Panc1 (cell line): ENCODE results near the gene PARP4. TPM values are rescaled to one million over a fixed set of nuclear protein-coding genes. Genes with fewer than 3 reads are reported as not detected.

Source experiments
- ATAC-seq: fragments of 200-7000 bp; cut with Tn5 transposase; 2 replicates; pipeline ENCODE4 v1.9.1; 2020; ENCODE audit warnings: mild to moderate bottlenecking, moderate library complexity
- BruUV-seq: library from RNA; stranded (reverse); fragments of 400-500 nt; replicated peaks from 2 replicates; lab custom pipeline; 2021; lab: Mats Ljungman, UMichigan
- CTCF ChIA-PET: fragments of 300-600 bp; sonication (Branson Sonifier 250); formaldehyde crosslinking; loops from one replicate; lab custom pipeline; 2022; ENCODE audit warnings: antibody characterized with exemption; lab: Charles Lee
- POLR2A ChIA-PET: fragments of 300-600 bp; sonication (Branson Sonifier 250); formaldehyde crosslinking; loops from one replicate; lab custom pipeline; 2022; ENCODE audit warnings: antibody characterized with exemption; lab: Charles Lee
- DNase-seq: peaks from one replicate; pipeline ENCODE4 v3.0.0-alpha.2; 2010; ENCODE audit warnings: low read depth, low spot score
- H3K27ac ChIP-seq: 2 replicates; pipeline ENCODE4 v1.5.1; 2011; ENCODE audit warnings: mild to moderate bottlenecking, low read length, inconsistent platforms
- H3K27me3 ChIP-seq: fragments of 200-500 bp; sonication (Bioruptor generic); 2 replicates; pipeline ENCODE4 v1.6.0; 2014; ENCODE audit warnings: low read length, inconsistent platforms; ENCODE audit not compliant: control insufficient read depth, insufficient read depth
- H3K36me3 ChIP-seq: fragments of 200-500 bp; sonication (Bioruptor generic); 2 replicates; pipeline ENCODE4 v1.5.1; 2014; ENCODE audit warnings: inconsistent platforms, mild to moderate bottlenecking, low read length, moderate library complexity; ENCODE audit not compliant: control insufficient read depth, insufficient read depth
- H3K4me1 ChIP-seq: 2 replicates; pipeline ENCODE4 v1.5.1; 2011; ENCODE audit warnings: inconsistent platforms, mild to moderate bottlenecking, low read length, moderate library complexity; ENCODE audit not compliant: control insufficient read depth, insufficient read depth
- H3K4me3 ChIP-seq, 2 experiments: 2 replicates each; pipeline ENCODE4 v1.5.1; 2011 to 2012; ENCODE audit warnings: low read depth in 2 of 2, low read length in 2 of 2, mild to moderate bottlenecking in 2 of 2, inconsistent platforms in 1 of 2, moderate library complexity in 1 of 2
- H3K9me3 ChIP-seq: fragments of 200-500 bp; sonication (Bioruptor generic); 2 replicates; pipeline ENCODE4 v1.5.1; 2014; ENCODE audit warnings: low read depth, mild to moderate bottlenecking, inconsistent platforms, low read length, moderate library complexity; ENCODE audit not compliant: control insufficient read depth, insufficient read depth
- POLR2AphosphoS5 ChIP-seq: IDR thresholded peaks from 2 replicates; pipeline ENCODE4 v1.6.1; 2012; ENCODE audit warnings: mild to moderate bottlenecking, low read depth, low read length, moderate library complexity
- REST ChIP-seq, 2 experiments: IDR thresholded peaks; 2 replicates each; pipeline ENCODE4 v1.6.1; 2011 to 2012; ENCODE audit warnings: low read depth in 2 of 2, control low read depth in 1 of 2, low read length in 1 of 2, mild to moderate bottlenecking in 1 of 2, moderate library complexity in 1 of 2; ENCODE audit not compliant: insufficient read depth in 1 of 2
- SIN3A ChIP-seq: IDR thresholded peaks from 2 replicates; pipeline ENCODE4 v1.6.1; 2012; ENCODE audit warnings: low read depth, mild to moderate bottlenecking, low read length, moderate library complexity, borderline replicate concordance; ENCODE audit not compliant: insufficient read depth
- TCF7L2 ChIP-seq: IDR thresholded peaks from 2 replicates; pipeline ENCODE4 v1.6.1; 2011; ENCODE audit warnings: mild to moderate bottlenecking, low read depth, low read length, inconsistent platforms
- in situ Hi-C: cut with HindIII; loops from 2 replicates; pipeline ENCODE4 v1.10.0; 2016; ENCODE audit warnings: low sequenced_read_pairs, low pct_unique_long_range_greater_than_20kb
- intact Hi-C: fragments of 100-400 bp; cut with micrococcal nuclease; formaldehyde crosslinking; loops from one replicate; pipeline ENCODE4 v1.10.0; 2022; ENCODE audit not compliant: unreplicated experiment
- total RNA-seq: library from RNA; stranded (reverse); gene quantifications from one replicate; pipeline ENCODE4 v1.2.1, GENCODE V29; 2021; ENCODE audit not compliant: unreplicated experiment
- TF ChIP-seq, protein P1 (sequence below): fragments of 450-650 bp; IDR thresholded peaks from 2 replicates; pipeline ENCODE4 v1.5.1; 2017; ENCODE audit warnings: mild to moderate bottlenecking

The PARP4 gene
- total RNA-seq, 1 experiment from 2014 or later: 44.0 TPM

DNA sequence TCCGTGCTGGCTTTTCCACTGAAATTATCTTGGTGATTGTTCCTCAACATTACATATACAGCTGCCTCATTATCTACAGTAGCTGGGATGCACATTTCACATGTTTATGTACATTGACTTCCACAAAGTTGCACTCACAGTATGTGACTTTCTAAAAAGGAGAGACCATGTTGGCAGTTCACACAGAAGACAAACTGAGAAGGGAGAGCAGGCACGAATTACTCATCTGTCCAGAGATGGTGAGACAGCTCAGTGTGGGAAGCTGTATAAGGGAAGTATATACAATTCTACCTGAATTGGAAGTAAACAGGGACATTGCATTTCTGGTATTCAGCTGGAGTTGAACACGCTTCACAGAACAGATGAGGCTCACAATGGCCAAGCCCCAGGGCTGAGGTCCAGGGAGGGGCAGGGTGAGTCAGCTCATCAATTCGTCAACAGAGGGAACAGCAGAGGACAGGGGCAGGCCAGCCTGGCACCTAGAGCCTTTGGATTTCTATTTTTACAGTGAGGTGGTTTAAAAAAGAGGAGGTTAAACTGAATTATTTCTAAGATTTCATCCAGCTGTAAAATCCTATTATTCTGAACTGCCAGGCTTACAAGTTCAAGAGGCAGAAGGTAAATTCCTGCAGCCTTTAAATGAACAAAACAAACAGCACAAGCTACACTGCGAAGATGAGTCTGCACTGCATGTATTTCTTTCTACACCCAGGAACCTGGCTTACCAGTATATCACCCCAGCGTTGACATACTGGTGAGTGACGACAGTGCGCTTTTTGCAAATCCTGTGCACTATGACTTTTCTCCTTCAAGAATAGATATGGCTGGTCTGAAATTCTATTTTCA lies 9.8 kb downstream of the PARP4 start:
- no TSS peak for BruUV-seq
- Histone ChIP-seq H3K4me1 (peaks cover 9% of the 10 kb centered on the region), H3K36me3 (peaks cover 10% of the 10 kb centered on the region; the same call in 1 of the 2 replicates), H3K27me3 (no peaks in the 10 kb centered on the region), H3K27ac (no peak overlapping the region), H3K4me3 (no peak overlapping the region), H3K9me3 (no peaks in the 10 kb centered on the region)
- ATAC-seq (peak; percentile 94), DNase-seq (no peak)
- POLR2A ChIA-PET: no interaction called here
- TF ChIP-seq, protein P1, sequence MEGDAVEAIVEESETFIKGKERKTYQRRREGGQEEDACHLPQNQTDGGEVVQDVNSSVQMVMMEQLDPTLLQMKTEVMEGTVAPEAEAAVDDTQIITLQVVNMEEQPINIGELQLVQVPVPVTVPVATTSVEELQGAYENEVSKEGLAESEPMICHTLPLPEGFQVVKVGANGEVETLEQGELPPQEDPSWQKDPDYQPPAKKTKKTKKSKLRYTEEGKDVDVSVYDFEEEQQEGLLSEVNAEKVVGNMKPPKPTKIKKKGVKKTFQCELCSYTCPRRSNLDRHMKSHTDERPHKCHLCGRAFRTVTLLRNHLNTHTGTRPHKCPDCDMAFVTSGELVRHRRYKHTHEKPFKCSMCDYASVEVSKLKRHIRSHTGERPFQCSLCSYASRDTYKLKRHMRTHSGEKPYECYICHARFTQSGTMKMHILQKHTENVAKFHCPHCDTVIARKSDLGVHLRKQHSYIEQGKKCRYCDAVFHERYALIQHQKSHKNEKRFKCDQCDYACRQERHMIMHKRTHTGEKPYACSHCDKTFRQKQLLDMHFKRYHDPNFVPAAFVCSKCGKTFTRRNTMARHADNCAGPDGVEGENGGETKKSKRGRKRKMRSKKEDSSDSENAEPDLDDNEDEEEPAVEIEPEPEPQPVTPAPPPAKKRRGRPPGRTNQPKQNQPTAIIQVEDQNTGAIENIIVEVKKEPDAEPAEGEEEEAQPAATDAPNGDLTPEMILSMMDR: no peak
- TF ChIP-seq POLR2AphosphoS5 (no peak), TCF7L2 (no peak), SIN3A (no peak)
- intact Hi-C loops: no loop called here
- in situ Hi-C loops: no loop called here
- CTCF ChIA-PET: no interaction called here

DNA sequence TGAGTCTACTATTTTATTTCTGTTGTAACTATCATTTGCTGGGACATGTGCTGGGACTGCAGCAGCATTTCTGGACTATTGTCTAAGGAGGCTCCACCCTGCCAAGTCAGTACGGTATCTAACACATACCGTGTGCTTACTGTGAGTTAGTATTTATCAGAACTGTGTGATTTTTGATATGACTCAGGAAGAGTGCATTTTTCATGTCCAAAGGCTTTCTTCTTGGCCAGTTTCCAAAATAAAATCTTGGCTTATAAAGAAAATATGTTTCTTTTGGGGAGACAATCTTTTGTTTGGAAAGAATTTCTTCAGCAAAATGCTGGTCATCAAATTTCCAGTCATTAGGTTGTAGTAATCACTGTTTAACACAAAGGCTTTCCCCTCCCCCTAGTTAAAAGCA lies 11.6 kb downstream of the PARP4 start:
- DNase-seq: no peak
- no peak overlapping the region for H3K4me3 ChIP-seq
- H3K36me3 ChIP-seq: peaks cover 10% of the 10 kb centered on the region; the same call in 1 of the 2 replicates
- ATAC-seq: no peak
- no TSS peak for BruUV-seq
- no peaks in the 10 kb centered on the region for H3K27me3 ChIP-seq
- no peaks in the 10 kb centered on the region for H3K9me3 ChIP-seq
- POLR2A ChIA-PET: no interaction called here
- in situ Hi-C loops: no loop called here
- intact Hi-C loops: no loop called here
- CTCF ChIA-PET: no interaction called here
- no peak for TF ChIP-seq POLR2AphosphoS5
- TF ChIP-seq SIN3A: no peak
- TF ChIP-seq TCF7L2: no peak
- TF ChIP-seq, protein P1: no peak
- TF ChIP-seq REST (IDR thresholded peaks at IDR 0.05; ENCODE audit: insufficient read depth in 1 of 2, low read depth in 2 of 2, low read length in 1 of 2): no peak
- H3K27ac ChIP-seq: no peak overlapping the region
- H3K4me1 ChIP-seq: peaks cover 9% of the 10 kb centered on the region
